Suprapubic skin (tissue), 4 donors: ENCODE measurements around the gene FRMD4A.

Experiments
- EP300 ChIP-seq: sonication (generic); formaldehyde crosslinking; IDR thresholded peaks from one replicate; pipeline ENCODE4 v1.6.1; 2017; ENCODE audit warnings: antibody characterized with exemption
- POLR2A ChIP-seq, 2 donors: fragments of 450-650 bp; IDR thresholded peaks; one replicate each; pipeline ENCODE4 v1.6.1; 2017; ENCODE audit warnings: antibody characterized with exemption in 2 of 2, mild to moderate bottlenecking in 2 of 2, moderate library complexity in 2 of 2
- POLR2AphosphoS5 ChIP-seq, 3 donors: sonication (generic); formaldehyde crosslinking; IDR thresholded peaks; one replicate each; pipeline ENCODE4 v1.6.1; 2017; ENCODE audit warnings: antibody characterized with exemption in 3 of 3
- TF ChIP-seq, protein P1 (sequence below), 2 donors: fragments of 200-600 bp in 1 of 2; fragments of 450-650 bp in 1 of 2; sonication (generic) in 1 of 2; IDR thresholded peaks; one replicate each; pipeline ENCODE4 v1.5.1; 2016 to 2019; ENCODE audit warnings: antibody characterized with exemption in 2 of 2, mild to moderate bottlenecking in 1 of 2, moderate library complexity in 1 of 2

GRCh38 chr10:13921941-13922340 is 408.8 kb downstream of the FRMD4A start:
- TF ChIP-seq, protein P1, sequence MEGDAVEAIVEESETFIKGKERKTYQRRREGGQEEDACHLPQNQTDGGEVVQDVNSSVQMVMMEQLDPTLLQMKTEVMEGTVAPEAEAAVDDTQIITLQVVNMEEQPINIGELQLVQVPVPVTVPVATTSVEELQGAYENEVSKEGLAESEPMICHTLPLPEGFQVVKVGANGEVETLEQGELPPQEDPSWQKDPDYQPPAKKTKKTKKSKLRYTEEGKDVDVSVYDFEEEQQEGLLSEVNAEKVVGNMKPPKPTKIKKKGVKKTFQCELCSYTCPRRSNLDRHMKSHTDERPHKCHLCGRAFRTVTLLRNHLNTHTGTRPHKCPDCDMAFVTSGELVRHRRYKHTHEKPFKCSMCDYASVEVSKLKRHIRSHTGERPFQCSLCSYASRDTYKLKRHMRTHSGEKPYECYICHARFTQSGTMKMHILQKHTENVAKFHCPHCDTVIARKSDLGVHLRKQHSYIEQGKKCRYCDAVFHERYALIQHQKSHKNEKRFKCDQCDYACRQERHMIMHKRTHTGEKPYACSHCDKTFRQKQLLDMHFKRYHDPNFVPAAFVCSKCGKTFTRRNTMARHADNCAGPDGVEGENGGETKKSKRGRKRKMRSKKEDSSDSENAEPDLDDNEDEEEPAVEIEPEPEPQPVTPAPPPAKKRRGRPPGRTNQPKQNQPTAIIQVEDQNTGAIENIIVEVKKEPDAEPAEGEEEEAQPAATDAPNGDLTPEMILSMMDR (IDR thresholded peaks at IDR 0.05): no peak
- no peak for TF ChIP-seq EP300
- TF ChIP-seq POLR2AphosphoS5 (IDR thresholded peaks at IDR 0.05): no peak
- TF ChIP-seq POLR2A (IDR thresholded peaks at IDR 0.05): no peak
